ENCODE data around the gene TEX14.

Gene TEX14

DNA sequence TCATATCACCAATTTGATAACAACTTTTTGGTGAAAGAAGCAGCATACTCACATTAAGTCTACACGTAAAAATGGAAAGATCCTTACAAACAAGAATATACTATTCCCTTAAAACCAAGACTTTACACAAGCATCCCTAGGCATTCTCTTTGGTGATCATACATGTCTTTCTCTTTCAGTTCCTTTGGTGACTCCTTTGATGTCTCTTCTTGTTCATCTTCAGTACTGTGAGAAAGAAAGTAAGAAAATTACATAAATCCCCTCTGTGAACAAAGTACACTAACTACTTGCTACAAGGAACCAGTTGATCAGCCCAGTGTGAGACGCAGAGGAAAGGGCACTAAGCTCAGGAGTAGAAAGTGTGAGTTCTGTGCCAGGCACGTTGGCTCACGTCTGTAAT is 117.8 kb downstream of the TEX14 start:
- H3F3A ChIP-seq (ENCODE audit: insufficient read depth) = no peaks in the 10 kb centered on the region
- H3K4me3 ChIP-seq (ENCODE audit: insufficient read depth, low read length, poor library complexity, severe bottlenecking) = no peak overlapping the region
- no peak overlapping the region for H3K9ac ChIP-seq (ENCODE audit: low read length)
- H3K36me3 ChIP-seq (ENCODE audit: low read length) = no peaks in the 10 kb centered on the region
- H4K20me1 ChIP-seq (ENCODE audit: low read depth, low read length) = no peaks in the 10 kb centered on the region
- TF ChIP-seq, protein P1, sequence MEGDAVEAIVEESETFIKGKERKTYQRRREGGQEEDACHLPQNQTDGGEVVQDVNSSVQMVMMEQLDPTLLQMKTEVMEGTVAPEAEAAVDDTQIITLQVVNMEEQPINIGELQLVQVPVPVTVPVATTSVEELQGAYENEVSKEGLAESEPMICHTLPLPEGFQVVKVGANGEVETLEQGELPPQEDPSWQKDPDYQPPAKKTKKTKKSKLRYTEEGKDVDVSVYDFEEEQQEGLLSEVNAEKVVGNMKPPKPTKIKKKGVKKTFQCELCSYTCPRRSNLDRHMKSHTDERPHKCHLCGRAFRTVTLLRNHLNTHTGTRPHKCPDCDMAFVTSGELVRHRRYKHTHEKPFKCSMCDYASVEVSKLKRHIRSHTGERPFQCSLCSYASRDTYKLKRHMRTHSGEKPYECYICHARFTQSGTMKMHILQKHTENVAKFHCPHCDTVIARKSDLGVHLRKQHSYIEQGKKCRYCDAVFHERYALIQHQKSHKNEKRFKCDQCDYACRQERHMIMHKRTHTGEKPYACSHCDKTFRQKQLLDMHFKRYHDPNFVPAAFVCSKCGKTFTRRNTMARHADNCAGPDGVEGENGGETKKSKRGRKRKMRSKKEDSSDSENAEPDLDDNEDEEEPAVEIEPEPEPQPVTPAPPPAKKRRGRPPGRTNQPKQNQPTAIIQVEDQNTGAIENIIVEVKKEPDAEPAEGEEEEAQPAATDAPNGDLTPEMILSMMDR (IDR thresholded peaks at IDR 0.05; ENCODE audit: insufficient read depth, low read length, poor library complexity, severe bottlenecking) = no peak
- no peak for TF ChIP-seq EZH2phosphoT487 (conservative IDR thresholded peaks at IDR 0.05; ENCODE audit: low read length)
- H3K9me3 ChIP-seq (ENCODE audit: insufficient read depth, low read length) = no peaks in the 10 kb centered on the region
- H2AFZ ChIP-seq (ENCODE audit: low read depth, low read length, severe bottlenecking) = no peak overlapping the region
- H3K27ac ChIP-seq (ENCODE audit: low read depth, low read length) = no peak overlapping the region
- no peaks in the 10 kb centered on the region for H3K79me2 ChIP-seq (ENCODE audit: insufficient read depth, low read length)
- H3K4me2 ChIP-seq (ENCODE audit: low read depth, low read length, poor library complexity, severe bottlenecking) = no peak overlapping the region
- H3K27me3 ChIP-seq (ENCODE audit: low read length) = no peaks in the 10 kb centered on the region
- no peaks in the 10 kb centered on the region for H3K9me2 ChIP-seq (replicated peaks; ENCODE audit: insufficient read depth, low read length)

DNA sequence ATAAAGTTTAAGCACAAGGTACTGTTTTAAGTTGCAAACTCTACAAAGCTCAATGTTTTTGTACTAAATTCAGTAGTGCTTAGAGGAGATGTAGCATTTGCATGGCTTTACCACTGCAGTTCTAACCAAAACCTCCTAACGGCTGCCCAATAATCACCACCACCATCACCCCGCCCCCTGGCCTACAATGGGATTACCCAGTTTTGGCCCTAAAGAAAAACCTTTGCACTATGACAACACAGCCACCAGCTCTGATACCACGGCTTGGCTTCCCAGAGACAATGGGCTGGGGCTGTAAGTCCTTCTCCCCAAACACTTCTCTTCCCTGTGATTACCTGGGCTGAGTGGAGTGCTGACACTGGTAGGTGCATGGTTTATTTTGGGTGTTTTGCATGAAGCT is 119.0 kb downstream of the TEX14 start:
- H3K9ac ChIP-seq (ENCODE audit: low read length) = no peak overlapping the region
- H3F3A ChIP-seq (ENCODE audit: insufficient read depth) = no peaks in the 10 kb centered on the region
- TF ChIP-seq EZH2phosphoT487 (conservative IDR thresholded peaks at IDR 0.05; ENCODE audit: low read length) = no peak
- TF ChIP-seq, protein P1 (IDR thresholded peaks at IDR 0.05; ENCODE audit: insufficient read depth, low read length, poor library complexity, severe bottlenecking) = no peak
- no peak overlapping the region for H3K27ac ChIP-seq (ENCODE audit: low read depth, low read length)
- H3K79me2 ChIP-seq (ENCODE audit: insufficient read depth, low read length) = no peaks in the 10 kb centered on the region
- H3K9me3 ChIP-seq (ENCODE audit: insufficient read depth, low read length) = no peaks in the 10 kb centered on the region
- no peak overlapping the region for H2AFZ ChIP-seq (ENCODE audit: low read depth, low read length, severe bottlenecking)
- no peaks in the 10 kb centered on the region for H4K20me1 ChIP-seq (ENCODE audit: low read depth, low read length)
- no peaks in the 10 kb centered on the region for H3K27me3 ChIP-seq (ENCODE audit: low read length)
- no peaks in the 10 kb centered on the region for H3K36me3 ChIP-seq (ENCODE audit: low read length)
- H3K4me3 ChIP-seq (ENCODE audit: insufficient read depth, low read length, poor library complexity, severe bottlenecking) = no peak overlapping the region
- H3K4me2 ChIP-seq (ENCODE audit: low read depth, low read length, poor library complexity, severe bottlenecking) = no peak overlapping the region
- H3K9me2 ChIP-seq (replicated peaks; ENCODE audit: insufficient read depth, low read length) = no peaks in the 10 kb centered on the region

DNA sequence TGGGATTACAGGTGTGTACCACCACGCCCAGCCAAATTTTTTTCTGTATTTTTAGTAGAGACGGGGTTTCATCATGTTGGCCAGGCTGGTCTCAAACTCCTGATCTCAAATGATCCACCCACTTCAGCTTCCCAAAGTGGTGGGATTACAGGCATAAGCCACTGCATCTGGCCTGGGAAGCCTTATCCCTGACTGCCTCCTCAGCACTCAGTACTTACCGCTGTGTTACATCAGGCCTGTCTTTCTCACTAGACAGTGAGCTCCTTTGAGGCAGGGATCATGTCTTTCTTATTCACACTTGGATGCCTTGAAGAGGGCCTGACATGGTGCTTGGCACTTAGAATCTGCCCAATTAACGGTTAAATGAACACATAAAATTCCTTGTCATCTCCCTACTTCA is 121.1 kb downstream of the TEX14 start:
- no peak overlapping the region for H3K4me3 ChIP-seq (ENCODE audit: insufficient read depth, low read length, poor library complexity, severe bottlenecking)
- no peaks in the 10 kb centered on the region for H3K9me2 ChIP-seq (replicated peaks; ENCODE audit: insufficient read depth, low read length)
- H2AFZ ChIP-seq (ENCODE audit: low read depth, low read length, severe bottlenecking) = no peak overlapping the region
- no peaks in the 10 kb centered on the region for H3K27me3 ChIP-seq (ENCODE audit: low read length)
- H4K20me1 ChIP-seq (ENCODE audit: low read depth, low read length) = no peaks in the 10 kb centered on the region
- H3K36me3 ChIP-seq (ENCODE audit: low read length) = no peaks in the 10 kb centered on the region
- no peaks in the 10 kb centered on the region for H3F3A ChIP-seq (ENCODE audit: insufficient read depth)
- H3K9ac ChIP-seq (ENCODE audit: low read length) = no peak overlapping the region
- H3K9me3 ChIP-seq (ENCODE audit: insufficient read depth, low read length) = no peaks in the 10 kb centered on the region
- TF ChIP-seq EZH2phosphoT487 (conservative IDR thresholded peaks at IDR 0.05; ENCODE audit: low read length) = no peak
- TF ChIP-seq, protein P1 (IDR thresholded peaks at IDR 0.05; ENCODE audit: insufficient read depth, low read length, poor library complexity, severe bottlenecking) = no peak
- H3K27ac ChIP-seq (ENCODE audit: low read depth, low read length) = no peak overlapping the region
- no peaks in the 10 kb centered on the region for H3K79me2 ChIP-seq (ENCODE audit: insufficient read depth, low read length)
- H3K4me2 ChIP-seq (ENCODE audit: low read depth, low read length, poor library complexity, severe bottlenecking) = no peak overlapping the region

Measured in SU-DHL-6 (cell line).